GM18520 (cell line): ENCODE measurements around the gene LEKR1.
A peak's percentile ranks its signal among the peaks of the same experiment; 100 is the strongest.
"Not testable (repeated sequence)": the region's sequence is repeated elsewhere in the genome, so short reads cannot be mapped to it uniquely, and the experiment has no call there.

Experiments
- ATAC-seq: cut with Tn5 transposase; IDR thresholded peaks from one replicate; pipeline ENCODE4 v1.9.1; 2021; ENCODE audit not compliant: unreplicated experiment

Gene LEKR1

GRCh38 chr3:156803952-156804741, 22.0 kb upstream of the LEKR1 start:
- ATAC-seq: no peak

DNA sequence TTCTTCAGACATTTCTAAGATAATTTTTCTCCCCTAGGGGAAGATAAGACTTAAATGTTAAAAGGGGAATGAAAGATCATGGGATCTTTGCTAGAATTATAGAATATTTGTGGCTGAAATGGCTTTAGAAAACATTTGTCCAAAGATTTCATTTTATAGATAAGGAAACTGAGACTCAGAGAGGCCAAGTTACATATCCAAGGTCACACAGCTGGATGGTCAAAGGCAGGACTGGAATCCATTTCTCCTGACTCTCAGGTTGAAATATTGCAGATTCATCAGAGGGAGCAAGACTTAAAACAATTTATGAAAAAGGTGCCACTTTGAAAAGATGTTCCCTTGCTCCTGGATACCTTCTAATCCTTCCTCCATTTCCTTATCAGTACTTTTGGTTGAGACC, 19.5 kb upstream of the LEKR1 start:
- no peak for ATAC-seq

GRCh38 chr3:156808025-156808424, 18.1 kb upstream of the LEKR1 start:
- no peak for ATAC-seq

DNA sequence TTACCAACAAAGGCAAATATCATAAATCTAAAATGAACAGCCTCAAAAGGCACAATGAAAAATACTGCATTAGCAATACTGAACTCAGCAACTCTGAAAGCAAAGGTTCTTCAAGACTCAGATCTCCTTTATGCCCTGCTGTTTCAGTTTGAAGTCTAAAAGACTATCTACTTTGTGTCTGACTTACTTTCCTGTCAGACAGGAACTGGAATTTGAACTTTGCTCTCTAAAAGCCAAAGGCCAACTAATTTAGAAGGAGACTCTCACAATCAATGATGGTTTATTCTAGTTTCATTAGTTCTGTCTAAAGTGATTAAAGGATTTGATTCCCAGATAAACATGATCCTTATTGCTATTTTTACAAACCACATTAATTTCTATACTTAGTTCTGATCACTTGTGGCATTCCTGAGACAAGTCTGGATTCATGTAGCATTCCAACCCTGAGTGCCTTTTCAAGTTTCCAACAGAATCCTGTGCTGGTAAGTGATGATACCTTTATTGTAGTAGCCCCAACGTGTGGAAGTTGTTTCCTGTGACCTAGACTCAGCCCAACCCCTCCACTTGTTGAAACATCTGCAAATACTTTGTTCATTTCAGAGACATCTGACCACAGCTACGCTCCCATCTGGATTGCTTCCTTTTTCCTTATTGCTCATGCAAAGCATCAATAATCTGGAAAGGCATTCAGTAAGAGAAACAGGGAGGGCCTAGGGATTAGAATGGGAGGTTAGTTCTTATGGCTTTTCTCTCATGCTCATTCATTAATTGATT, 14.9 kb upstream of the LEKR1 start:
- no peak for ATAC-seq

DNA sequence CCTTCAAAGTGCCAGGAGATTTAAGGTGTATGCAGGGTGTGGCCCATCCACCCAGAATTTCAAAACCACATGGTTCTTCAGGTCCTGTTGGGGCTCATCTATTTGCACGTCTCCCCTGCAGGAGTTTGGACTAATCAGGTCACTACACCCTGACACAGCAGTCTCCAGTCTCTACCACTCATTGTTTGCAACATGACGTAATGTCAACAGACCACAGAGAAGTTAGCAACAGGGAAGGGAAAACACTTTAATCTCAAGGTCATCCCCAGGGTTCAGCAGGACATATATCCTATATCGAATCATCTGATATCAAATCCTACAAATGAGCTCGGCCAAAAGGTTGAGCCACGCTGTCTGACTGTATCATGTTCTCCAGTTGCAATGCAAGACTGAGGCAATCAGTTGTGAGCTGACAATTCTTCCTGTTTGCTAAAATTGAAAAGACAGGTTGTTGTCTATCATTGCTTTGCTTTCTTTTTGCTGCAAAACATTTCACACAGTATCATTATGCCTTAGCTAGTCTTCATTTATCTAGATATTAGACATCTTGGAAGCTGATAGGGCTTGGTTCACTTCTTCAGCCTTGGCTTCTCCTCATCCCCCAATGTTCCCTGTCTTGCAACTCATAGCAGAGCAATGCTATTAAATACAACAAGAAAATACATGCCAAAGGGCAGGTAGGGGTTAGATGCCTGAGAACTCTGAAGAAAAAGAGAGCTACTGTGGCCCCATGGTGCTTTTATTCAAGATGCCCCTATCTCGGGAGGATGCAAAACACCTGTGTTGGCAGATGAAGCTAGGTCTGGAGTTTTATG, 13.4 kb upstream of the LEKR1 start:
- no peak for ATAC-seq

- no peak for ATAC-seq
Observed at GRCh38 chr3:156814295-156814694, 11.9 kb upstream of the LEKR1 start.

DNA sequence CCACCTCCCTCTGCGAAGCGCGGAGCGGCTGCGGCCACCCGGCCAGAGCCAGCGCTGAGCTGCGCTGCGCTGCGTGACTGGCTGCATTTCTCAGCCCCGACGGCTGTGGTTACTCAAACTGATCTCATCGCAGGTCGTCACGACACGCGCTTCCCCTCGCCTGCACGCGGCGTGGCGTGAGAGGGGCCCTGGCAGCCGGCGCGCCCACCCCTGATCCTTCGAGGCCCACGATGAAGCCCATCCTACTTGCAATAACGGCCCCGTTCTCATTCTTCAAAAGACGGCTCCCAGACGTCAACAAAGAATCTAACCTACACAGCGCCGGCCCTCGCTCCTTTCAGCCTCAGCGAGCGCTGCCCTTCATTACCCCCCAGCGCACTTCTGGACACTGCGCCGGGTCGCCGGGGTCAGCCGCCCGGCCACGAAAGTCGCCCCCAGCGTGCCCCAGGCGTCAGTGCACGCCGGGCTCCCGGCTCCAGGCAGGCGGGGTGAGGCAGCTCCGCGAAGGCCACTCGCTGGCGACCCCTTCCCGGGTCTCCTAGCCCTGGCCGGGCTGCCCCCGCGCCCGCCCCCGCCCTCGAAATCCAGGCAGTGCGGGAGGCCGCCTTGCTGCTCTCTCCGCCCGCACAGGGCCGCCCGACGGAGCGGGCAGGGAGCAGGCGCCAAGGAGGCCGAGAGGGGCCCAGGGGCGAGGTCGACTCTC, 9.9 kb upstream of the LEKR1 start:
- ATAC-seq: peak; percentile 21

- peak; percentile 58 for ATAC-seq
Observed at GRCh38 chr3:156816794-156817645, 9.1 kb upstream of the LEKR1 start.

DNA sequence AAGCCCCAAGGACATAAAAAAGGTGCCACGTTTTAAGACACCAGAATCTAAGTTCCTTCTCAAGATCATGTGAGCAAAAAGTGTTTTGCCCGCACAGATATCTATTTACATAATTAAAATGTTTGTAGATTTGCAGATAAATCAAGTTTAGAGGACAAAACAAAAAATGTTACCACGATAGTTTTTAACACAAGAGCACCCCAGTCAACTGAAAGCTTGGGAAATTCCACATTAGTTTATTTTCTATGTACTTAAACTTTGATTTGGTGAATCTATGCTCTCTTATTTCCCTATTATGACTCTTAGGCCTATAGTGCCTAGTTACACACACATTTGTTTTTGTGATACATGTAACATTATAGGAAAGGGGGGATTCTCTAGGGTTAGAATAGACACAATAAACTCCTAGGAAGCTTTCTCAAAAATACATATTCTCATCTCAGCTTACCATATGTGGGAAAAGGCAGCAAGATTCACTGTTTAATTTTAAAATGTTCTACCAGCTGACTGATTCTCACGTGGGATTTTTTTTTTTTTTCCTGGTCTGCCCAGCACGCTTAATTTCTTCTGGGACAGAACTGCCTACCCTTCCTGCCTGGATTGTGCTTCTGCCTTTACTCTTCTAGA, 8.4 kb upstream of the LEKR1 start:
- ATAC-seq: no peak

DNA sequence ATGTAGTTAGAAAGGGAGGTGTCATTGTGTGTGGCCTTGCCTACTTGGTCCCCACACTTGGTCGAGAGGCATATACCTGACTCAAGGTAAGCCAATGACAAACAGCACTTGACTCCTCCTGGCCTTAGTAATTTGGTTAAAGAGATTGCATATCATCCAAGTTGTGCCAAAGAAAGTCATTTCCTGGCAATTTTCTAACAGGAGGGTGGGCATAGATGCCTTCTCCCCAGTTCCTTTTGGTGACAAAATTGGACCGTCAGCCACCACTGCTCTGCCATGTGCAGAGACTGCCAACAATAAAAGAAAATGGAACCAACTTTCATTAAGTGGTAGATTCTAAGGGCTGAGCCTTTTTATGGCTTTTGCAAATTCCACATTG, 7.9 kb upstream of the LEKR1 start:
- ATAC-seq: no peak

DNA sequence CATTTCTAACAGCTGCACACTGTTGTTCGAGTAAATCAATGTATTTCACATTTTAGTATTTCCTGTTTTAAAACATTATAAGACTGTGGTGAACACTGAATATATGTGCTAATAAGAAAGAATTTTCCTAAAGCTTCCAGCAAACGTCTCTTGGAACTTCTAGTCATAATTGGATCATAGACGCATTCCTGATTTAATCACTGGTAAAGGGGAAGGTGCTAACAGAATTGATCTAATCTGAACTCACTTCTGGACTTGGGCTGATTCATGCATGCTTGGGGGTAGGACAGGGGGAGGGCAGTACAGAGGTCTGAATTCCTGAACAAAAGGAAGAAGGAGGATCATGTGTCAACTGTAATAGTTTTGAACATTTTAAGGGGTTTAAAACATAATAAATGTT, 7.3 kb upstream of the LEKR1 start:
- ATAC-seq: no peak

DNA sequence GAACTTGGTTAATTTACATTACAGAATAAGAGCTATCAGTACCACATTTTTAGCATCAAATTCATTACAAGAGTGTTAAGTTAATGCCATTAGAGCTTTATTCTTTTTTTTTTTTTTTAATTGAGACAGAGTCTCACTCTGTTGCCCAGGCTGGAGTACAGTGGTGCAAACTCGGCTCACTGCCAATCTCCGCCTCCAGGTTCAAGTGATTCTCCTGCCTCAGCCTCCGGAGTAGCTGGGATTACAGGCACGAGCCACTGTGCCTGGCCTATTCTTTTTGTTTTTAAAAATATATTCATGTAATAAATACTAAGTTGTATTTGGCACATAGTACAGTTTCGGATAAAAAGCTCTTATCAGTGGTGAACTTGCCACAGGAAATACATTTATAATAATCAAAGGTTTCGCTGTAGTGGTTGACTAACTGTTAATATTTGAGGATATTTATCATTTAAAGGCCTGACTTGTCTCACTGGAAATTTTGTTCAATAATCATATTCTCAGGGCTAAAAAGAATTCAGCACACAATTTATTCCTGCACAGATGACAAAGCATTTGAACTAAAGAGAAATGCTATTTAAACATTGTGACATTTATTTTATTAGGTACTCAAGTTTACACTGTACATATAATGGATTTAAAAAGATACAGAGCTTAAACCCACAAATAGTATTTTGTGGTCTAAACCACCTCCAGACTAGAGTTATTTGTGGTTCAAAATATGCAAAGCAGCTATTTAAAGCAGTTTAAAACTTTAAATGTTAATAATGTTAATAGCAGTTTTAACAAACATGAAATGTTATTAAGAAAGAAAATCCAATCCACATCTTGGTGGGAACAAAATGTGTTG, 6.1 kb upstream of the LEKR1 start:
- no peak for ATAC-seq

- no peak for ATAC-seq
Observed at GRCh38 chr3:156820692-156821080, 5.5 kb upstream of the LEKR1 start.

DNA sequence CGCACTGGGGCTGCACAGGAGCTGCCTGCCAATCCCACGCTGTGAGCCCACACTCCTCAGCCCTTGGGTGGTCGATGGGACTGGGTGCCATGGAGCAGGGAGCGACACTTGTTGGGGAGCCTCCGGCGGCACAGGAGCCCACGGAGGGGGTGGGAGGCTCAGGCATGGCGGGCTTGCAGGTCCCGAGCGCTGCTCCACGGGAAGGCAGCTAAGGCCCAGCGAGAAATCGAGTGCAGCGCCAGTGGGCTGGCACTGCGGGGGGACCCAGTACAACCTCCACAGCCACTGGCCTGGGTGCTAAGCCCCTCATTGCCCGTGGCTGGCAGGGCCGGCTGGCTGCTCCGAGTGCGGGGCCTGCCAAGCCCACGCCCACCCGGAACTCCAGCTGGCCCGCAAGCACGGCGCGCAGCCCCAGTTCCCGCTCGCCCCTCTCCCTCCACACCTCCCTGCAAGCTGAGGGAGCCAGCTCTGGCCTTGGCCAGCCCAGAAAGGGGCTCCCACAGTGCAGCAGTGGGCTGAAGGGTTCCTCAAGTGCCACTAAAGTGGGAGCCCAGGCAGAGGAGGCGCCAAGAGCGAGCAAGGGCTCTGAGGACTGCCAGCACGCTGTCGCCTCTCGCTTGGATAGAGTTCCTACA, 3.4 kb upstream of the LEKR1 start:
- not testable (repeated sequence) for ATAC-seq

DNA sequence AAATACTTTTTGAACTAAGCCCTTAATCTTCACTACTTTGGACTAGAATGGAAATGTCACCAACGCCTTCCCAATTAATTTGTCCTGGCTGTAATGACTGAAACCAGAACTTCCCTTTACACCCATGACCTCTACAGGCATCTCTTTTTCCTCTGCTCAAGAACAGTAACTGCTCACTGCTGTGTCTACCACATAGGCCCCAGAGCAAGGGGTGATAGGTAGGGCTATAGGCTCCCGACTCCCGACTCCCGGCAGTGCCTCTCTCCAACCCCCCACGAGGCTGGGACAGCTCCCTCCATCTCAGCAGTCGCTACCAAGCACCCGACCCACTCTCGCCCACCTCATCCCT, 384 bp upstream of the LEKR1 start:
- ATAC-seq: peak; percentile 21

- ATAC-seq: peak; percentile 10
Observed at GRCh38 chr3:156826896-156827882, 1.0 kb downstream of the LEKR1 start.

GRCh38 chr3:156831006-156831405, 4.9 kb downstream of the LEKR1 start:
- no peak for ATAC-seq
